HG02970 (cell line): Measurements from ENCODE around the gene EEFSEC.

Experiments
- ATAC-seq: cut with Tn5 transposase; IDR thresholded peaks from one replicate; pipeline ENCODE4 v1.9.1; 2021; ENCODE audit warnings: mild to moderate bottlenecking, moderate library complexity, moderate number of reproducible peaks; ENCODE audit not compliant: unreplicated experiment, low FRiP score

EEFSEC gene

DNA sequence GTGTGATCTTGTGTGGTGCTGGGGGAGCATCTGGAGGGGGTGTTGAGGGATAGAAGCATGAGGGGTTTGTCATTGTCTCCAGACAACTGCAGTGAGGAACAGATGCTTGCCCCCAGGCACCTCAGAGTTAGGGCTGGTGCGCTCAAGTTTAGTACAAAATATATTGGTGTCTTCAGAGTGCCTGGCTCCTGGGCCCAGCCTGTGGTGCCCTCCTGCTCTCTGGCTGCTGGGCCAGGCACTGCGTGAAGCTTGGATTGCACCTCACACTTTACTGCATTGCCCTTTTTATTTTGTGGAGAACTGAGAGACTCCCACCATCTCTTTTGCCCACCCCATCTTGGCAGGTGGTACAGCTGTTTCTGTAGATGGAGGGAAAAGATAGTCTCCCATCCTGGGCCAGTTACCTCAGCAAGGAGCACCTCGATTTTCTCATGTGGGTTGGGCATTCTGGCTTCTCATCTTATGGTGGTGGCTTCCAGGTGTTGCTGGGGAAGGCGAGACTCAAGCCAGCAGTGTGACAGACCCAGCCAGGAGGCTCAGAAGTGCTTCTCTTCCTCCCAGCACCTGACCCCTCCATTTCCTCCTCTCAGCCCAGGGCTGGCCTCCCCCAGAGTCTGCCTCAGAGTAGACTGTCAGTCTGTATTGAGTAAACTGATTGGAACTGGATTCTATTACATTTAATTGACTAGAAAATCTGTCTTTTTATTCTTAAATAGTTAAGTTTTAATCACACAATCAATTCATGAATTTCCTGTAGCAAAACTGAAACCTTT, 173.0 kb downstream of the EEFSEC start:
- no peak for ATAC-seq

DNA sequence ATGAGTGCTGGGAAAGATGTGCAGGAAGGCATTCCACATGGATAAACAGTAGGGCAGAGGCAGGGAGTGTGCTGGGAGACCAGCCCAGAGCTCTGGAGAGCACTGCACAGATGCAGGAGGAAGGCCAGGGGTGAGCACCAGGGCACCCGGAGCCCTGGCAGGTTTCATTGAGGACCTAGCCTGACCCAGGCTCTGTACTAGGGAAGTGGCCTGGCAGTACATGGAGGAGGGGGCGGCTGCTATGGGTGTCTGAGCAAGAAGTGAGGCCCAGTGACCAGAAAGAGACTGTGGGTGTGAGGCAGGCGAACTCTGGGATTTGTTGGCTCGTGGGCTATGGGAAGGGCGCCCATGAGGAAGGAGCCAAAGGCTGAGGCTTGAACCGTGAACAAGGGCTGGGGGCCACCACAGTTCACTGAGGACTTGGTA, 174.3 kb downstream of the EEFSEC start:
- no peak for ATAC-seq

DNA sequence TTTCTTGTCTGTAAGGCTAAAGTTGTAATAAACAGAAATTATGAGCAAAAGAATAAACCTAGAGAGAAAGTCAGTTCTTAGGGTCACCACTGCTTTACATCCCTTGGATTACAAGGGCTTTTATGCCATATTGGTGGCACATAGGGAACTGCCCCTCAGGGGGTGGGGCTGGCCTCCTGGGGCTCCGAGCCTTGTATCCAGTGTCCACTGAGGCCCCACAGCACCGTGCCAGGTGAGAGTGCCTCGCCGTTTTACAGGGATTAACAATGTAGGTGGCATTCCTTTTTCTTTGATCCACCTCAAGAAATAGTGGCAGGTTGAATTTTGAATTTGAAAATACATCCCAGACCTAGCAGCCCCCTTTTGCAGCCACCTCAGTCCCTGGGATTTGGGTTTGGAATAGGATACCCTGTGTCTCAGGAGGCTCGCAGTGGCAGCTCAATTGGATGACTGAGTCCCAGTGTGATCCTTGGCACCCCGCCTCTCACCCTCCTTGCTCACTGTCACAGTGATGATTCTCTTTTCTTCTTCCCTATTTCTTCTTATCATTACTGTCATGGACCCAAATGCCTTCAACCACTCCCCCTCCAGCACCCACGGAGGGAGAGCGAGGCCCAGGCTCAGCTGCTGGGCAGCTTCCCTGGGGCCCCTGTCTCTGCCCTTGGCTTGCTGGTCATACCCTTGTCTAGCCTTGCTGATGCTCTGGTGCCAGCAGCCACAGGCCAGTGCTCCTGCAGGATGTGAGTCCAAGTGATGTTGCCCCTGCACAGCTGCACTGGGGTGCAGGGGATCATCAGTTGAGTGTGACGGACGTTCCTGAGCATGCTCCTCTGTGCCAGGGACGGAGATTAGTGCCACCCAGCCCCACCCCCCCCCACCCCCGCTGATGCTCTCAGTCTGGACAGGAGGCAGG, 175.5 kb downstream of the EEFSEC start:
- ATAC-seq = no peak

- no peak for ATAC-seq
These were observed 176.4 kb downstream of the EEFSEC start for GRCh38 chr3:128329491-128330213.

DNA sequence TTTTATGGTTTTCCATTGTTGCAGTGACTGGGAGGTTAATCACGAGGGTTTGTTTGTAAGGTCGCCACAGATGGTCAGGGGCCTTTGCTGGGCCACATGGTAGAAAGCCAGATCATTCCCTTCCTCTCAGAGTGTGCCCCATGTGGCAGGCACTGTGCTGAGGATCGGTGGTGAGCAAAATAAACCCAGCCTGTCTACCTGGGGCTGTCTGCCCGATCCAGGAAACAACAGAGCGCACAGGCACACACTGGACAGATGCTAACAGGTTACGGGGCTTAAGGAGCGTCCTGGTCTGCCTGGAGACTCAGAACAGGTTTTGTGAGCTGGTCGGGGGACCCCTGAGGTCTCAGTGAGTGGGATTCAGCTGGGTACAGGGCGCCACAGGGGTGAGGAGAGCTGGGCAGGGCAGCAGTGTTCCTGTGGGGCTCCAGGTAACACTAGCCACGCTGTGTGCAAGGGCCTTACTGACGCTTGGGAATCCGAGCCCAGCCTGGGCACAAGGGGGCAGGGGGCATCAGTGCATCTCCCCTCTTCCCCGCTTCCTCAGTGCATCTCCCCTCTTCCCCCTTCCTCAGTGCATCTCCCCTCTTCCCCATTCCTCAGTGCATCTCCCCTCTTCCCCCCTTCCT, 177.0 kb downstream of the EEFSEC start:
- ATAC-seq = no peak

DNA sequence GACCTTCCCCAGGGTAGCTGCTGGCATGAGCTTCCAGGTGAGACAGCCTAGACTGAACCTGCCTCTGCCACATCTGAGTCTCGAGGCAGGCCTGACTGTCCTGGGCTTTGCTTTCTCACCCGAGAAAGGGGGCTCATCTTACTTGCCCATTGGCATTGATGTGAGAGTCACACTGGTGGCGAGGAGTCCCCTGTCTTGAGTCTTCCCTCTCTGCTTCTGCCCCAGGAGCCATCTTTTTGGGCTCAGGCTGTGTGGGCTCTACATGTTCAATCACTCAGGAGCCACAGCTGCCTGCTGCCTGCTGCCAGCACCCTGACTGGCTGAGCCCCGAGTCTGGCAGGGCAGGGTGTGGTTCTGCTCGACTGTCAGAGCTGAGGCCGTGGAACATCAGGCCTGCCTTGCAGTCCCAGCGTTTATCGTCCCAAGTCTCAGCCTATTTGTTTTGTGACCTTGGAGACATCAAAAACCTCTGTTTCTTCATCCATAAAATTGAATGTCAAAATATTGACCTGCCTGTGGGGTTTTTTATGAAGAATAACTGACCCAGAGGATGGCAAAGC, 180.9 kb downstream of the EEFSEC start:
- no peak for ATAC-seq

DNA sequence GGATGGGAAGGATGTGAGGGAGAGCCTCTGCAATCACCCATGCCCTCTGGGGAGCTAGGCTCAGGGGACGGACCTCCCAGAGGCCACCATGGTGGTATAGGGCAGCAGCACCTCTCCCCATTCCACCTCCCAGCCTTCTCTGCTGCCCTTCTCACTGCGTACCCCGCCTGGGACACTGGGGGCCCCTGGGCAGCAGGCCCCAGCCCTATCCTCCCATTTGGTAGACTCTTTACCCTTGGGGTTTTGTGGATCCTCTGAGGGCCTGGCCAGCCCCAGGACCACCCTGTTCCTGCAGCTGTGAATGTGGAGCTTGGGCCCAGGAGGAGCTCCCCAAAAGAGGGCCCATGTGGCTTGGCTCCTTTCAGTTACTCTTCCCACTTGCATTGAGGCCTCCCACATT, 181.5 kb downstream of the EEFSEC start:
- no peak for ATAC-seq

DNA sequence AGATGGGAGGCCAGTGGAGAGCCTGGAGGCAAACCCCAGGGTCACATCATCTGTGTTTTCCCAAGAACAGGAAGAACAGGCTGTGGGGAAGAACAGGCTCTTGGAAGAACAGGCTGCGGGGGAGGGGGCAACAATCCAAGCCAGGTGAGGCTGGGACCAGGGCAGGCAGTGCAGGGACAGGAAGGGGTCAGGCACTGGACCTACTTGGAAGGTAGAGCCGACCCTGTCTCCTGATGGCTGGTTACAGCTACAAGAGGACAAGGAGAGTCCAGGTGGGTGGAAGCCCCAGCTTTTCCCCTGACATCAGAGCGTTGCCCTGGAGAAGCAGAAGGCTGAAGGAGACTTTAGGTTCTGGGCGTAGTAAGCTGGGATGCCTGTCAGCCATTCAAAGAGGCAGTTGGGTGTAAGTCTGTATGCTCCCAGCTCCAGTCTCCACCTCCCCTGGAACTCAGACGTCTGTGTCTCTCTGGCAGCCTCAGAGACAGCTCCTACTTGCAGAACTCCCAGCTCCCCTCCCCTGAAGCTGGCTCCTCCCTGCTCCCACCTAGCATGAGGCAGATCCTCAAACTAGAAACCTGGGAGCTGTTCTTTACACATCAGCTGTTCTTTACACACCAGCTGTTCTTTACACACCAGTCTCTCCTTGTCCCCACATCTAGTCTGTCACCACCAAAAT, 182.5 kb downstream of the EEFSEC start:
- ATAC-seq = no peak

GRCh38 chr3:128336337-128337156, 183.3 kb downstream of the EEFSEC start:
- ATAC-seq = no peak

- ATAC-seq = no peak
These were observed 184.0 kb downstream of the EEFSEC start for GRCh38 chr3:128337305-128337704.

DNA sequence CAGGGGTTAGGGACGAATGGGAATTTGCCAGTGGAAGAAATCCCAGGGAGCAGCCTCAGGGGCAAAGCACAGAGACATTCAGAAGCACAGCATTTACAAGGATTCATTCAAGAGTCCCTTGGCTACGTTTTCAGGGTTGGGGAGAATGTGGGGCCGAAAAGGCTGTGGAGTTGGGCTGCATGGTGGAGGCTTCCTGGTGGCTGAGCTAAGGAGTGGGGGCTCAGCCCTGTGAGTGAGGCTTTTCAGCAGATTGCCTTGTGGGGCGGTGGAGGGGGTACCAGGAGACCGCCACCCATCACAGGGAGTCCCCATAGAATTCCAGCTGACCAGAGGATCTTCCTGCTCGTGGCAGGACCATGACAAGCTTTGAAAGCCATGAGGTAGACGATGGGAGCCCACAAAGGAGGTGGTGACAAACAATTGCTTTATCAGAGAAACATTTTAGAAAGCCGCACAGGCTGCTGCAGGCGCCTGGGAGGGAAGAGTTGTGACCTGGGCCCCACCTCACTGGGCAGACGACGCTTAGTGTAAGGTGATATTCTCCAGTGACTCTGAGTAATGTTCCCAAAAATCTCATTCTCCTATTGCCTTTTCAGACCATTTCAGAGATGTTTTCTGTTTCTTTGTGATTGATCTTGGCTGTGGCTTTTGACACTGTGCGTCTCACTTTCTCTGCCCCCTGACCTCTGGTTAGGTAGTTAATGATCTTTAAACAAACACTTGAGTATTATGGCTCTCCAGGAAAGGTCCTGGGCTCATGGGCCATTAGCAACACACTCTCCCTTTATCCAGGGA, 185.5 kb downstream of the EEFSEC start:
- ATAC-seq = no peak

GRCh38 chr3:128339491-128340012, 186.3 kb downstream of the EEFSEC start:
- ATAC-seq = no peak

DNA sequence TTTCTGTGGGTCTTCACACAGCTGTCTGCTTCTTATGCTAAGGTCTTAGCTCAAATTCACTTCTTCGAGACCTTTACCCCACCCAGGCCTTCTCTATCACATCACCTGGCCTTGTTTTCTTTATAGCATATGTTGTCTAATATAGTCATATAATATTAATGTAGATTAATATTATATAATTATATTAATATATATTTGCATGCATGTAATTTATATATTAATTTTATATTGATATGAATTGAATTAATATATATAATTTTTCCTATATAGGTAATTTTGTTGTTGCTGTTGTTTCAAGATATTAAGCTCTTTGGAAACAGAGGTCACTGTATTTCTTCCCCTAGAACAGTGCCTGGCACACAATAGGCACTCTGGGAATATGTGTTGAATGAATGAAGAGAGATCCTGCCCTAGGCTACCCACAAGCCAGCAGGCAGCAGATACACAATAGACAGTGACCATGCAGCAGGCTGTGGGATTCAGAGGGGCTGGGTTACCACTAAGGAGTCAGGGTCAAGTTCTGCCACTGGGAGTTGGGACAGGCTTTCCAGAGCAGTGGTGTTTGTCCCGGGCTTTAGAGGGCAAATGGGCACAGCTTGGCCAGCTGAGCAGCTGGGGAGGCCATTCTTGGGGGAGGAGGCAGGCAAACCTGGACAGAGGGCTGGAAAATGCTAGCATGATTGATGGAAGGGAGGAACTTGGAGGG, 187.1 kb downstream of the EEFSEC start:
- no peak for ATAC-seq

GRCh38 chr3:128340904-128341555, 187.7 kb downstream of the EEFSEC start:
- no peak for ATAC-seq

- no peak for ATAC-seq
These were observed 188.5 kb downstream of the EEFSEC start for GRCh38 chr3:128341659-128342395.

GRCh38 chr3:128342701-128343180, 189.5 kb downstream of the EEFSEC start:
- ATAC-seq = no peak
